HL-60 (cell line): ENCODE measurements around the gene CPTP.
A peak's percentile ranks its signal among the peaks of the same experiment; 100 is the strongest.

Experiments used
- CTCF ChIP-seq: IDR thresholded peaks from one replicate; pipeline ENCODE4 v1.5.1; 2011; ENCODE audit warnings: low read length, control low read depth, inconsistent platforms; ENCODE audit not compliant: insufficient read depth
- POLR2AphosphoS5 ChIP-seq: IDR thresholded peaks from 2 replicates; pipeline ENCODE4 v1.6.1; 2012; ENCODE audit warnings: low read depth

- TF ChIP-seq CTCF (no peak), POLR2AphosphoS5 (peak; percentile 86)
Measured at GRCh38 chr1:1371364-1371745, 46.8 kb downstream of the CPTP start.
